ENCODE data around the gene USP35. TPM values are rescaled to one million over a fixed set of nuclear protein-coding genes. Genes with fewer than 3 reads are reported as not detected.

Gene USP35
- total RNA-seq, 1 experiment from 2014 or later, result 8.5 TPM

DNA sequence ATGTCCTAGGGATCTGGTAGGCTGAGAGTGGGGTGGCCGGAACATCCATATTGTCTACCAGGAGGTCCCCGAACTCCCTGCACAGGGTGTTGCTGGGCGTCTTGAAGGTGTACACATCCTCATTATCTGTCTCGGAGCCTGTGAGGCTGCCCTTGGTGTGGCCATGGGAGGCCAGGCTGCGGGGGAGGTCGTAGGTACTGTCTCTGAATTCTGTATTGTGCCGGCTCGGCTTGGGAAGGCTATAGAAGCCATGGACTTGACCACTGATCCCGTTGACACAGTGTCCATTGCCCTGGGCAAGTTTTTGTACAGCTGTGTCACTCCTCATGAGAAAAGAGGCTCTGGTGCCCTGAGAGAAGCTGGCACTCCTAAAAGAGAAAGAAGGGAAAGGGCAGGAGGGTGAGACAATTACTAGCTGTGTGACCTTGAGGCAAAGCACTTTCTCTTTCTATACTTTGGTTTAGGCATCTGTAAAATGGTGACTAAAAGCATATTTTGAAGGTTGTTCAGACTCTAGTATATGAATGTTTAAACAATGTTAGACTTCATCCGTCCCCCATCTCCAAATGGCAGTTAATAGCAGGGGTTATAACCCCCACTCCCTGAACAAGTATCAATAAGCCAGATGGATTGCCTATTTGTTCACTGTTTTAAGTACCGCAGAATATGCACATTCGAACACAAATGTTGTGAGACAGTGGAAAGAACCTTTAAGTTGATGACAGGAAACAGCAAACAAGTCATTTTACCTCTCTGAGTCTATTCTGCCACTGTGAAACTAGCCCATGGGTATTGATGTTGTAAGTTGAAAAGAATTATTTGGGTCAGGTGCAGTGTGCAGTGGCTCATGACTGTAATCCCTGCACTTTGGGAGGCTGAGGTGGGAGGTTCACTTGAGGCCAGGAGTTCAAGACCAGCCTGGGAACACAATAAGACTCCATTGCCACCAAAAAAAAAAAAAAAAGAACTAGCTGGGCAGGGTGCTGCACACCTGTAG is 38.3 kb downstream of the USP35 start:
- ChIA-PET CTCF (interaction anchor here (0.6 to 2.1 kb wide), 4 partner anchors 38 to 191 kb away, joined by 3 to 16 read pairs (median 10); partner anchors contain the start of genes GAB2, KCTD21 and USP35), POLR2A (ENCODE audit: unreplicated experiment) (no interaction called here)
- Histone ChIP-seq H3K9me2 (replicated peaks; ENCODE audit: low read length) (no peaks in the 10 kb centered on the region), H3K36me3 (ENCODE audit: low read depth, low read length) (peaks cover 5% of the 10 kb centered on the region; the same call in 1 of the 2 replicates), H3K4me1 (ENCODE audit: insufficient read depth, low read length) (peaks cover 4% of the 10 kb centered on the region; the same call in 1 of the 2 replicates), H3K9me3 (ENCODE audit: low read length) (no peaks in the 10 kb centered on the region), H3K27ac (ENCODE audit: low read length) (no peak overlapping the region), H3K9ac (ENCODE audit: low read length) (no peak overlapping the region), H3K27me3 (ENCODE audit: low read length) (no peaks in the 10 kb centered on the region), H4K20me1 (ENCODE audit: low read length) (no peaks in the 10 kb centered on the region), H3F3A (ENCODE audit: low read length, unreplicated experiment) (no peaks in the 10 kb centered on the region), H2AFZ (ENCODE audit: low read length) (no peak overlapping the region), H3K4me2 (ENCODE audit: low read length) (no peak overlapping the region), H3K79me2 (ENCODE audit: low read length) (no peaks in the 10 kb centered on the region), H3K4me3 (ENCODE audit: low read length) (no peak overlapping the region)
- intact Hi-C loops (cut with micrococcal nuclease), result no loop called here
- no peak for DNase-seq
- BruUV-seq (replicated peaks), result no TSS peak
- no peak for TF ChIP-seq EZH2 (IDR thresholded peaks at IDR 0.05; ENCODE audit: low read length, unreplicated experiment)
- TF ChIP-seq, protein P1, sequence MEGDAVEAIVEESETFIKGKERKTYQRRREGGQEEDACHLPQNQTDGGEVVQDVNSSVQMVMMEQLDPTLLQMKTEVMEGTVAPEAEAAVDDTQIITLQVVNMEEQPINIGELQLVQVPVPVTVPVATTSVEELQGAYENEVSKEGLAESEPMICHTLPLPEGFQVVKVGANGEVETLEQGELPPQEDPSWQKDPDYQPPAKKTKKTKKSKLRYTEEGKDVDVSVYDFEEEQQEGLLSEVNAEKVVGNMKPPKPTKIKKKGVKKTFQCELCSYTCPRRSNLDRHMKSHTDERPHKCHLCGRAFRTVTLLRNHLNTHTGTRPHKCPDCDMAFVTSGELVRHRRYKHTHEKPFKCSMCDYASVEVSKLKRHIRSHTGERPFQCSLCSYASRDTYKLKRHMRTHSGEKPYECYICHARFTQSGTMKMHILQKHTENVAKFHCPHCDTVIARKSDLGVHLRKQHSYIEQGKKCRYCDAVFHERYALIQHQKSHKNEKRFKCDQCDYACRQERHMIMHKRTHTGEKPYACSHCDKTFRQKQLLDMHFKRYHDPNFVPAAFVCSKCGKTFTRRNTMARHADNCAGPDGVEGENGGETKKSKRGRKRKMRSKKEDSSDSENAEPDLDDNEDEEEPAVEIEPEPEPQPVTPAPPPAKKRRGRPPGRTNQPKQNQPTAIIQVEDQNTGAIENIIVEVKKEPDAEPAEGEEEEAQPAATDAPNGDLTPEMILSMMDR (conservative IDR thresholded peaks at IDR 0.05; ENCODE audit: low read depth, low read length), result no peak
- no peak for TF ChIP-seq EZH2phosphoT487 (IDR thresholded peaks at IDR 0.05; ENCODE audit: borderline replicate concordance, low read length)
- ATAC-seq, result no peak

DNA sequence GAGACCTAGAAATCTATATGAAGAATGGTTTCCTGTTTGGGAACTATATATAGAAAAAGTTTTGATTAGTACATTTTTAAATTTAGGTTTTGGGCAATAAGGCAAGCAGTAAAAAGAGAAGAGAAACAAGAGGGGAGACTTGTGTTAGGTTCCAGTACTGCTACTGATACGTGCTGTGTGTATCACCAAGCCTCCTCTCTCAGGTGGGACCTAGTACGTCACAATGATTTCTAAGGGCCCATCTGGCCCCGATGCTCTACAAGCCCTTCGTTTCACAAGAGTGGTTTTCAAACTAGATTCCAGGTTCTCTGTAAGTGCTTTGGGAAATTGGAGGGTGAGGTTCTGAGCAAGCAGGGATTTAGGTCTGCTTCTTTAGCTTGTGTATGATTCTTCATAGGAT is 39.2 kb downstream of the USP35 start:
- Histone ChIP-seq H3K36me3 (ENCODE audit: low read depth, low read length) (peaks cover 5% of the 10 kb centered on the region; the same call in 1 of the 2 replicates), H3K27ac (ENCODE audit: low read length) (no peak overlapping the region), H2AFZ (ENCODE audit: low read length) (no peak overlapping the region), H3K79me2 (ENCODE audit: low read length) (no peaks in the 10 kb centered on the region), H3K9me3 (ENCODE audit: low read length) (no peaks in the 10 kb centered on the region), H3K27me3 (ENCODE audit: low read length) (no peaks in the 10 kb centered on the region), H3K4me2 (ENCODE audit: low read length) (no peak overlapping the region), H4K20me1 (ENCODE audit: low read length) (no peaks in the 10 kb centered on the region), H3K9me2 (replicated peaks; ENCODE audit: low read length) (no peaks in the 10 kb centered on the region), H3F3A (ENCODE audit: low read length, unreplicated experiment) (no peaks in the 10 kb centered on the region), H3K4me3 (ENCODE audit: low read length) (no peak overlapping the region), H3K4me1 (ENCODE audit: insufficient read depth, low read length) (peaks cover 11% of the 10 kb centered on the region), H3K9ac (ENCODE audit: low read length) (no peak overlapping the region)
- POLR2A ChIA-PET (ENCODE audit: unreplicated experiment), result interaction anchor here (1.0 kb wide), 1 partner anchor 337 kb away, joined by 5 read pairs; no protein-coding TSS in a partner anchor
- ATAC-seq, result no peak
- DNase-seq, result no peak
- no TSS peak for BruUV-seq (replicated peaks)
- TF ChIP-seq EZH2phosphoT487 (IDR thresholded peaks at IDR 0.05; ENCODE audit: borderline replicate concordance, low read length), result no peak
- TF ChIP-seq EZH2 (IDR thresholded peaks at IDR 0.05; ENCODE audit: low read length, unreplicated experiment), result no peak
- TF ChIP-seq, protein P1 (conservative IDR thresholded peaks at IDR 0.05; ENCODE audit: low read depth, low read length), result no peak
- intact Hi-C loops (cut with micrococcal nuclease), result loop anchor here (1.0 kb wide), 3 partner anchors 79 to 336 kb away; no protein-coding TSS in a partner anchor
- CTCF ChIA-PET, result interaction anchor here (0.6 to 2.3 kb wide), 12 partner anchors 39 to 358 kb away, joined by 3 to 16 read pairs (median 4); partner anchors contain the start of genes GAB2, KCTD21 and USP35
